GM18868 (cell line): ENCODE measurements around the gene TUT4.

Experiments used
- ATAC-seq: cut with Tn5 transposase; IDR thresholded peaks from one replicate; pipeline ENCODE4 v1.9.1; 2021; ENCODE audit warnings: mild to moderate bottlenecking, moderate library complexity; ENCODE audit not compliant: unreplicated experiment

Gene TUT4

DNA sequence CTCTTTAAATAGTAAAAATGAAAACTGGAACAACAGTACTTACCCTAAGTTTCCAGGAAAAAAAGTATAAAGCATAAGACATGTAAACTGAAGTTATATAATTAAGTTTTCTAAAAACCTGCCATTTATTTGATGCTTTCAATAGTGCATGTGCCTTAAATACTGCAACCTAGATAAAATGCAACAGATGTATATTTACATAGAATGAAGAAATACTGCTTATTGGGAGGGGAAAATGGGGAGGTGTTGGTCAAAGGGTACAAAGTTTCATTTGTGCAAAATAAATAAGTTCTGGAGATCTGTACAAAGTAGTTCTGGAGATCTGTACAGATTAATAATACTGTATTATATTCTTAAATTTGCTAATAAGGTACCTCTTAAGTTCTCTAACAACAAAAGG, 79.9 kb downstream of the TUT4 start:
- ATAC-seq: no peak

DNA sequence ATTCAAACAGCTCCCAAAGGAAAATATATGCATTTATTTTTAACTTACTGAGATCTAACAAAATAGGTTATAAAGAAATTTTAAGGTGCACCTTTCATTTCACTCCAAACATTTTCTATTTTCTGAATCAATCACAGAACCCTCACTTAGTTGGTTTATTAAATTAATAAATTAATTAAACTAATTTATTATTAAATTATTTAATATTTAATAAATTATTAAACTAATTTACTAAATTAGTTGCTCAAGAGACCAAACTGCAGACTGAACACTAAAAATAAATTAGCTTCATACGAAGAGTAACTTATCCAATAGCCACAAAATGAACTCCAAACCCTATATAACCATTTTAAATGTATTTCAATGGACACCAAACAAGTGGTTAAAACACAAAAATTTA, 80.5 kb downstream of the TUT4 start:
- no peak for ATAC-seq

DNA sequence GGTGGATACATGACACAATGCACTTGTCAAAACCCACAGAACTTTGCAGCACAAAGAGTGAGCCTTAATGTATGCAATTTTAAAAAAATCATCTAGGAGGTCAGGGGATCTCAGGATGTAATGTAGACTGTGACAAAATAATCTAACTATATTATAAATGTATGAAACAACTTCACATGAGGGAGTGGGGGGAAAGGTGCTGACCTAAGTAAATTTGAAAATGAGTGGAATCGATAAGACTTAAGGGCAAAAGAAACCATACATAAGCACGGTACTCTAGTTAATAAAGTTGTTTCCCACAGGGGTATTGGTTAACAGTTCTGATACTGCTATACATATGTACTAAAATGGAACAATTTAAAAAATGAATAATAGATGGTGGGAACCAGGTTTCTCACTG, 83.8 kb downstream of the TUT4 start:
- no peak for ATAC-seq

DNA sequence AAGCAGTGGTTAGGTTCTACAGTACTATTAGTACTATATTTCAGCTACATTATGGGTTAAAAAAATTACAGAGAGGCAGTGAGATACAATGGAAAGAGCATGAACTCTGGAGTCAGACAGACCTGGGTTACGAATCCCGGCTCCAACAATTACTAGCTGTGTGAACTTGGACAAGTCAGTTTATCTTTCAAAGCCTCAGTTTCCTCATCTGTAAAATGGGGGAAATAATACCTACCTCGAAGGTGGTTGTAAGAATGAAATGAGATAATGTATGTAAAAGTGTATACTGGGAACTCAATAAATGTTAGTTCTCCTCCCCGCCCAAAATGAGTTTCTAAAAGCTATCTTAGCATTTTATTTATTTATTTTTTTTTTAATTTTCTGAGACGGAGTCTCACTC, 89.0 kb downstream of the TUT4 start:
- ATAC-seq: no peak

- ATAC-seq: no peak
Measured at GRCh38 chr1:52461821-52462220, 91.1 kb downstream of the TUT4 start.

DNA sequence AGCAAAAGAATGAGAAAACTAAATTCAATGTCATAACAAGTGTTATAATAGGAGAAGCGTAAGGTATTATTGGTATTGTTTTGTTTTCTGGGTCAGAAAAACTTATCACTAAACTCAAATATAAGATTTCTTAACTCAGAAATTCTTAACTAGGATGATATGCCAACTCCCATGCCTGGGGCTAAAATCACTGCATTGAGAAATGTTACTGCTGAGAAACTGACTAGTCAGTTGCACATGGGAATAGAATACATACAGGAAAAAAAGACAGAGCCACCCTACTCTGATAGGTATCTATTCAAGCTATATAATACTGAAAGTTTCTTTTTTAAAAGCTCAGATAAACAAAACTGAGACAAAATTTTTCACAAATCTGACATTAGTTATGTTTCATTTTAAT, 92.2 kb downstream of the TUT4 start:
- no peak for ATAC-seq

GRCh38 chr1:52455686-52456085, 97.2 kb downstream of the TUT4 start:
- ATAC-seq: no peak

DNA sequence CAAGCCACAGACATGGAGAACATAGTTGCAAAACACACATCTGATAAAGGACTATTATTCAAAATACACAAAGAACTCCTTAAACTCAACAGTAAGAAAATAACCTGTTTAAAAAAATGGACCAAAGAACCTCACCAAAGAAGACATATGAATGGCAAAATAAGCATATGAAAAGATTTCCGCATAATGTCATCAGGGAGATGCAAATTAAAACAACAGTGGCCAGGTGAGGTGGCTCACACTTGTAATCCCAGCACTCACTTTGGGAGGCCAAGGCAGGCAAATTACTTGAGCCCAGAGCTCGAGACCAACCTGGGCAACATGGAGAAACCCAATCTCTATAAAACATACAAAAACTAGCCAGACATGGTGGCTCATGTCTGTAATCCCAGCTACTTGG, 98.1 kb downstream of the TUT4 start:
- no peak for ATAC-seq

DNA sequence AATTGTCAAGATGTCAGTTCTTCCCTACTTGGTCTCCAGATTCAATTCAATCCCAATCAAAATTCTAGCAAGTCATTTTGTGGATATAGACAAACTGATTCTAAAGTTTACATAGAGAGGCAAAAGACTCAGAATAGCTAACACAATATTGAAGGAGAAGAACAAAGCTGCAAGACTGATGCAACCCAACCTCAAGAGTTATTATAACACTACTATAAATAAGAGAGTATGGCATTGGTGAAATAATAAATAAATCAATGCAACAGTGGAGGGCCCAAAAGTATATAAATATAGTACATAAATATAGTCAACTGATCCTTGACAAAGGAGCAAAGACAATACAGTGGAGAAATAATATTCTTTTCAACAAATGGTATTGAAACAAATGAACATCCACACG, 98.8 kb downstream of the TUT4 start:
- ATAC-seq: no peak

DNA sequence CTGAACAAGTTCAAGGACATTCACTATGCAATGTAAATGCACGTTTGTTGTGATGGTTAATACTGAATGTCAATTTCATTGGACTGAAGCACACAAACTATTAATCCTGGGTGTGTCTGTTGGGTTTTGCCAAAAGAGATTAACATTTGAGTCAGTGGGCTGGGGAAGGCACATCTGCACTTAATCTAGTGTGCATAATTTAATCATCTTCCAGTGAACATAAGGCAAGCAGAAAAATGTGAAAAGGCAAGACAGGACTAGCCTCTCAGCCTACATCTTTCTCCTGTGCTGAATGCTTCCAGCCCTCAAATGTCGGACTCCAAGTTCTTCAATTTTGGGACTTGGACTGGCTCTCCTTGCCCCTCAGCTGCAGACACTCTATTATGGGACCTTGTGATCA, 108.4 kb downstream of the TUT4 start:
- ATAC-seq: no peak

GRCh38 chr1:52439976-52440375, 112.9 kb downstream of the TUT4 start:
- no peak for ATAC-seq

- ATAC-seq: no peak
Measured at GRCh38 chr1:52436817-52437216, 116.1 kb downstream of the TUT4 start.

- no peak for ATAC-seq
Measured at GRCh38 chr1:52435650-52436049, 117.2 kb downstream of the TUT4 start.

GRCh38 chr1:52435211-52435610, 117.7 kb downstream of the TUT4 start:
- no peak for ATAC-seq

- ATAC-seq: no peak
Measured at GRCh38 chr1:52432807-52433206, 120.1 kb downstream of the TUT4 start.

- ATAC-seq: no peak
Measured at GRCh38 chr1:52427152-52427551, 125.7 kb downstream of the TUT4 start.

GRCh38 chr1:52426371-52426770, 126.5 kb downstream of the TUT4 start:
- no peak for ATAC-seq

DNA sequence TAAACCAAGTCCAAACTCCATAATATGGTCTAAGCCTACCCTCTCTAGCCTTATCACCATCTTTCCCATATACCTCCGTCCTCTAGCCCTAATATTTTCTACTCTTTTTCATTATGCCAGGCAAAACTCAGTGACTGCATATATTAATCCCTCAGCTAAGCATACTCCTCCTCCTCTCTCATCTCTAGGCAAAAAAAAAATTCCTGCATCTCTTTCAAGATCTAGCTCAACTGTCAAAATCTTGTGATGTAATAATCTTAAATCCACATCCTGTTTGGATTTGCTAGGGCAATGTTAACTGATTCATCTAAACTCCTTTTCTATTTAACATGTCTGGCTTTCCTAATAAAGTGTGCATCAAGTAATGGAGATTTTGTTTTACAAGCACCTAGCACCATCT, 128.1 kb downstream of the TUT4 start:
- no peak for ATAC-seq

- ATAC-seq: no peak
Measured at GRCh38 chr1:52424231-52424636, 128.7 kb downstream of the TUT4 start.

- ATAC-seq: no peak
Measured at GRCh38 chr1:52423771-52424170, 129.1 kb downstream of the TUT4 start.

GRCh38 chr1:52423055-52423454, 129.8 kb downstream of the TUT4 start:
- no peak for ATAC-seq

GRCh38 chr1:52420713-52421112, 132.2 kb downstream of the TUT4 start:
- ATAC-seq: no peak

- ATAC-seq: no peak
Measured at GRCh38 chr1:52416811-52417210, 136.1 kb downstream of the TUT4 start.

DNA sequence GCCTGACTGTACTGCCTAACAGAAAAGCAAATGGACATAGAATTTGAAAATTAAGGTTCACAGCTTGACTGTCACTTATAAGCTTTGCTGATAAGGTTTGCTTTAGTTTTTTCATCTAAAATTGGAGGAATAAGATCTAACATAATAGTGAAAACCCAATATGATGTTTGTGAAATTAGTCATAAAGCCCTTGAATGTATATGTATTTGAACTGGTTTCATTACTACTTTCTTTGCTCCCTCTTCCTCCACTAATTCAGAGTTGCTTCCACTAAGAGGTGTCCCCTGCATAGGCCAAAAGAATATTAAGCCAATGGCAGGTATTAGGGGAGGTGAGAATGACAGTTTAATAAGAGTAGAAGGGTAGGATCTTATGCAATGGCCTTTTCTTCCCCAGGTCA, 137.9 kb downstream of the TUT4 start:
- no peak for ATAC-seq
